ENCODE measurements around the gene RAC2.

RAC2 gene

DNA sequence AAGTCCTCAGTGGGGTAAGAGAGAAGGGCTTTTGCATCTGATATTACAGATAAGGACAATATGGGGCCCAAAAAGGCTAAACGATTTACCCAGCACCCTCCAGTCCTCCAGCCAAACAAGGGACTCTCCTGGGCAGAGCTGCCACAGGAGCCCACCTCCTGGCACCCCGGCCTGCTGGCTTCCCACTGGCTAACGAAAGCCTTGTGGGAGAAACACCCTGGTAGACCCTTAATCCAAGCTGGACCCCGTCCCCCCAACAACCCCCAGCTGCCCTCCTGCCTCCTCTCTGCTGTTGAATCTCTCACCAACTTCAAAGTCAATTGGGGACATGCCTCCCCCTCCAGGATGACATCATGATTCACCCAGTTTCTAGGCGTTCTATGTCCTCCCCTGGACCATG is 66.8 kb downstream of the RAC2 start:
- Histone ChIP-seq H2AFZ (ENCODE audit: low read length) (no peak overlapping the region), H3K4me1 (ENCODE audit: low read length) (no peaks in the 10 kb centered on the region), H3F3A (ENCODE audit: insufficient read depth, low read length) (no peaks in the 10 kb centered on the region), H3K27ac (ENCODE audit: low read length) (no peak overlapping the region), H3K9me3 (replicated peaks; ENCODE audit: insufficient read depth, low read length) (no peaks in the 10 kb centered on the region), H3K36me3 (replicated peaks; ENCODE audit: insufficient read depth, low read length) (no peaks in the 10 kb centered on the region), H3K4me3 (ENCODE audit: low read length) (no peak overlapping the region), H3K27me3 (replicated peaks; ENCODE audit: insufficient read depth, low read length) (peaks cover 68% of the 10 kb centered on the region), H3K9ac (ENCODE audit: low read length) (no peak overlapping the region), H4K20me1 (ENCODE audit: insufficient read depth, low read length) (no peaks in the 10 kb centered on the region), H3K79me2 (ENCODE audit: low read length) (no peaks in the 10 kb centered on the region), H3K4me2 (ENCODE audit: low read depth, low read length) (no peak overlapping the region), H3K9me2 (replicated peaks; ENCODE audit: insufficient read depth, low read length) (no peaks in the 10 kb centered on the region)
- no peak for TF ChIP-seq EZH2 (optimal IDR thresholded peaks at IDR 0.05; ENCODE audit: low read depth, low read length)
- DNase-seq: no peak

DNA sequence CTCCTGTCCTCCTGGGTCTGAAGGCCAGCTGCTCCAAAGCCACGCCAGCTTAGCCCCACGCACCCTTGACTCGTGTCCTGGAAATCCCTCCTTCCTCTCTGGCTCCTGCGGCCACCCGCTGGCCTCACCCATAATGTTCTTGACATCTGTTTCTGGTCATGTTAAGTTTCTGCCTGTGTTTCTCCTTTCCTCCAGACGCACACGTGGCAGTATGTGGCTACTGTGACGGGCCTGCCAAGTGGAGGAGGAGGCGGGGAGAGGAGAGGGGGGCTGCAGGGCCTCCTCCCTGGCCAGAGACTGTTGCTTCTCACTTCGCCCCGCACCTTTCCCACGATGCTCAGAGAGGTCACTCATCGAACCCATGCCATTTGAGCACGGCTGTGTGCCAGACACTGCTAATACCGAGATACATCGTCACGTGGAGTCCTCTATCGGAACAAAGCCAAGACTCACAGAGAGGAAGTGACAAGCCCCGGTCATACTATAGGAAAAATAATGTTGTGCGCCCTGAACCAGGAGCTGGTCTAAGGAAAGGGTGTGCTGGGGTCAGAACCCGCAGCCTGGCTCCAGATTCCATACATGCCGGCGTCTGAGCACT is 67.5 kb downstream of the RAC2 start:
- Histone ChIP-seq H3K9me3 (replicated peaks; ENCODE audit: insufficient read depth, low read length) (no peaks in the 10 kb centered on the region), H3K79me2 (ENCODE audit: low read length) (no peaks in the 10 kb centered on the region), H3F3A (ENCODE audit: insufficient read depth, low read length) (no peaks in the 10 kb centered on the region), H2AFZ (ENCODE audit: low read length) (no peak overlapping the region), H3K4me2 (ENCODE audit: low read depth, low read length) (no peak overlapping the region), H3K4me3 (ENCODE audit: low read length) (no peak overlapping the region), H3K27me3 (replicated peaks; ENCODE audit: insufficient read depth, low read length) (peaks cover 75% of the 10 kb centered on the region), H3K4me1 (ENCODE audit: low read length) (no peaks in the 10 kb centered on the region), H3K27ac (ENCODE audit: low read length) (no peak overlapping the region), H3K9ac (ENCODE audit: low read length) (no peak overlapping the region), H4K20me1 (ENCODE audit: insufficient read depth, low read length) (no peaks in the 10 kb centered on the region), H3K36me3 (replicated peaks; ENCODE audit: insufficient read depth, low read length) (no peaks in the 10 kb centered on the region), H3K9me2 (replicated peaks; ENCODE audit: insufficient read depth, low read length) (no peaks in the 10 kb centered on the region)
- TF ChIP-seq, protein P1, sequence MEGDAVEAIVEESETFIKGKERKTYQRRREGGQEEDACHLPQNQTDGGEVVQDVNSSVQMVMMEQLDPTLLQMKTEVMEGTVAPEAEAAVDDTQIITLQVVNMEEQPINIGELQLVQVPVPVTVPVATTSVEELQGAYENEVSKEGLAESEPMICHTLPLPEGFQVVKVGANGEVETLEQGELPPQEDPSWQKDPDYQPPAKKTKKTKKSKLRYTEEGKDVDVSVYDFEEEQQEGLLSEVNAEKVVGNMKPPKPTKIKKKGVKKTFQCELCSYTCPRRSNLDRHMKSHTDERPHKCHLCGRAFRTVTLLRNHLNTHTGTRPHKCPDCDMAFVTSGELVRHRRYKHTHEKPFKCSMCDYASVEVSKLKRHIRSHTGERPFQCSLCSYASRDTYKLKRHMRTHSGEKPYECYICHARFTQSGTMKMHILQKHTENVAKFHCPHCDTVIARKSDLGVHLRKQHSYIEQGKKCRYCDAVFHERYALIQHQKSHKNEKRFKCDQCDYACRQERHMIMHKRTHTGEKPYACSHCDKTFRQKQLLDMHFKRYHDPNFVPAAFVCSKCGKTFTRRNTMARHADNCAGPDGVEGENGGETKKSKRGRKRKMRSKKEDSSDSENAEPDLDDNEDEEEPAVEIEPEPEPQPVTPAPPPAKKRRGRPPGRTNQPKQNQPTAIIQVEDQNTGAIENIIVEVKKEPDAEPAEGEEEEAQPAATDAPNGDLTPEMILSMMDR (IDR thresholded peaks at IDR 0.05; ENCODE audit: low read length): no peak
- no peak for TF ChIP-seq EZH2 (optimal IDR thresholded peaks at IDR 0.05; ENCODE audit: low read depth, low read length)
- no peak for TF ChIP-seq EZH2phosphoT487 (IDR thresholded peaks at IDR 0.05; ENCODE audit: low read length)
- no peak for DNase-seq

DNA sequence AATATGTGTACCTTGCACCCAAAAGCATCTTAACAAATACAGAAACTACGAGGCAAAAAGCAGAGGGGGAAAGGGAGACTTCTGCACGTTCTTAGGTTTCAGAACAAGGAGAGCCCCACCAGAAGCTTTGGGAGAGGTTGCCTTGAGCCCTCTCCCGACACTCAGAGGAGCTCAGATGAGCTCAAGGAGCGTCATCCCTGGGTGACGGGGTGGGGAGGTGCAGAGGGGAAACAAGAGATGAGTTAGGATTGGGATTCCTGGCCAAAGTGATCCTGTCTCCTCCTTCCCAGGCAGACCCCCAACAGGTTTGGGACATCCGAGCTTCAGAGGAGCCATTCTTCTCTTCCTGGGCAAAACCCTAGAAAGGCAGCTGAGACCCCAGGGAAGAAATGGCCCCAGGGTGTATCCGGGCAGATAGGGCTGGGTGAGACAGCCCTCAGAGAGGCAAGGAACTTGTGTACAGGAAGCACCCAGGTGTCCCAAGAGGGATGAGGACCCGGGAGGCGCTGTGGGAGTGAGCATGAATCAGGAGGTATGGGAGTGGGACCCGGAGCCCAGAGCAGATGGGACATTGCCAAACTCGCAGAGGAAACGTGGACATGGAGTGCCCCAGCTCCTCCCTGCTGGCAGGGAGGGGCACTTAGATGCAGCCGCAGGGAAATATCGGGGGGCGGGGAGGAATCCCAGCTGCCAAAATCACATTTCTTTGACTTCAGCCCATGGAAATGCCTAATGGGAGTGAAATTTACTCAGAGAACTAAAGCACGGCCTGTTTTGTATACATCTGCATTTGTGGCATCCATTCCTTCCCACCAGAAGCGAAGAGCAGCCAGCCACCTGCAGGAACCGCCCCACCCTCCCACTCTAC is 68.4 kb downstream of the RAC2 start:
- Histone ChIP-seq H3K27me3 (replicated peaks; ENCODE audit: insufficient read depth, low read length) (peaks cover 75% of the 10 kb centered on the region), H2AFZ (ENCODE audit: low read length) (no peak overlapping the region), H3K27ac (ENCODE audit: low read length) (no peak overlapping the region), H3K36me3 (replicated peaks; ENCODE audit: insufficient read depth, low read length) (no peaks in the 10 kb centered on the region), H3K79me2 (ENCODE audit: low read length) (no peaks in the 10 kb centered on the region), H3K9me2 (replicated peaks; ENCODE audit: insufficient read depth, low read length) (no peaks in the 10 kb centered on the region), H3K9me3 (replicated peaks; ENCODE audit: insufficient read depth, low read length) (no peaks in the 10 kb centered on the region), H4K20me1 (ENCODE audit: insufficient read depth, low read length) (no peaks in the 10 kb centered on the region), H3K4me3 (ENCODE audit: low read length) (no peak overlapping the region), H3K4me2 (ENCODE audit: low read depth, low read length) (no peak overlapping the region), H3F3A (ENCODE audit: insufficient read depth, low read length) (no peaks in the 10 kb centered on the region), H3K9ac (ENCODE audit: low read length) (no peak overlapping the region), H3K4me1 (ENCODE audit: low read length) (no peaks in the 10 kb centered on the region)
- no peak for TF ChIP-seq EZH2phosphoT487 (IDR thresholded peaks at IDR 0.05; ENCODE audit: low read length)
- TF ChIP-seq, protein P1 (IDR thresholded peaks at IDR 0.05; ENCODE audit: low read length): no peak
- TF ChIP-seq EZH2 (optimal IDR thresholded peaks at IDR 0.05; ENCODE audit: low read depth, low read length): no peak
- no peak for DNase-seq

Data from MM.1S (cell line).